Mesodermal cell (in vitro differentiated cells): Measurements from ENCODE around the gene TNFAIP6.
A peak's percentile ranks its signal among the peaks of the same experiment; 100 is the strongest.

ENCODE experiments used
- H3K27ac ChIP-seq: 2 replicates; pipeline ENCODE4 v1.7.0; 2013; ENCODE audit warnings: mild to moderate bottlenecking, low read depth, low read length, moderate library complexity; ENCODE audit not compliant: severe bottlenecking
- H3K36me3 ChIP-seq: 2 replicates; pipeline ENCODE4 v1.7.1; 2013; ENCODE audit warnings: mild to moderate bottlenecking, low read length, moderate library complexity; ENCODE audit not compliant: control insufficient read depth, insufficient read depth
- H3K4me1 ChIP-seq: one replicate; pipeline ENCODE4 v1.7.1; 2013; ENCODE audit warnings: mild to moderate bottlenecking, low read length; ENCODE audit not compliant: insufficient read depth, control insufficient read depth, poor library complexity, severe bottlenecking
- H3K4me3 ChIP-seq: 2 replicates; pipeline ENCODE4 v1.7.0; 2013; ENCODE audit warnings: low read length, control low read depth, mild to moderate bottlenecking; ENCODE audit not compliant: insufficient read depth, poor library complexity, severe bottlenecking; ENCODE audit errors: extremely low read depth
- H3K9me3 ChIP-seq: 2 replicates; pipeline ENCODE4 v1.7.1; 2013; ENCODE audit warnings: mild to moderate bottlenecking, low read length, moderate library complexity; ENCODE audit not compliant: control insufficient read depth
- WGBS, 2 experiments: methylation state at CpG; one replicate each; pipeline ENCODE4 v1.1.5; 2013; ENCODE audit warnings: missing lambda C conversion rate in 2 of 2; ENCODE audit not compliant: insufficient coverage in 2 of 2; 5-methylcytosine and 5-hydroxymethylcytosine counted together

TNFAIP6 gene

DNA sequence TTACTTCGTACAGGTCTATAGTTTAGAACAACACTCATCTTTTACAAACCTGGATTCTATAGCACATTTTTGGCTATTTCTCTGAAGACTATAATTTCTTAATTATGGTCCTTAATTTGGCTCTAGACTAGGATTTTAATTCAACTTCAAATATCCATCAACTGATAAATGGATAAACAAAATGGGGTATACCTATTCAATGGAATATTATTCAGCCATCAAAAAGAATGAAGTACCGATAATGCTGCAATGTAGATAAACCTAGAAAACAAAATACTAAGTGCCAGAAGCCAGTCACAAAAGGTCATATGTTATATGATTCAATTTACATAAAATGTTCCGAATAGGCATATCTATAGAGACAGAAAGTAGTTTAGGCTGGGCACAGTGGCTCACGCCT lies 37.1 kb downstream of the TNFAIP6 start:
- Histone ChIP-seq H3K36me3 (no peaks in the 10 kb centered on the region), H3K9me3 (no peaks in the 10 kb centered on the region), H3K4me3 (no peak overlapping the region), H3K27ac (no peak overlapping the region), H3K4me1 (no peaks in the 10 kb centered on the region)
- 89 to 90% methylated on average over 1 of the region's 4 CpGs for WGBS, 2 experiments

DNA sequence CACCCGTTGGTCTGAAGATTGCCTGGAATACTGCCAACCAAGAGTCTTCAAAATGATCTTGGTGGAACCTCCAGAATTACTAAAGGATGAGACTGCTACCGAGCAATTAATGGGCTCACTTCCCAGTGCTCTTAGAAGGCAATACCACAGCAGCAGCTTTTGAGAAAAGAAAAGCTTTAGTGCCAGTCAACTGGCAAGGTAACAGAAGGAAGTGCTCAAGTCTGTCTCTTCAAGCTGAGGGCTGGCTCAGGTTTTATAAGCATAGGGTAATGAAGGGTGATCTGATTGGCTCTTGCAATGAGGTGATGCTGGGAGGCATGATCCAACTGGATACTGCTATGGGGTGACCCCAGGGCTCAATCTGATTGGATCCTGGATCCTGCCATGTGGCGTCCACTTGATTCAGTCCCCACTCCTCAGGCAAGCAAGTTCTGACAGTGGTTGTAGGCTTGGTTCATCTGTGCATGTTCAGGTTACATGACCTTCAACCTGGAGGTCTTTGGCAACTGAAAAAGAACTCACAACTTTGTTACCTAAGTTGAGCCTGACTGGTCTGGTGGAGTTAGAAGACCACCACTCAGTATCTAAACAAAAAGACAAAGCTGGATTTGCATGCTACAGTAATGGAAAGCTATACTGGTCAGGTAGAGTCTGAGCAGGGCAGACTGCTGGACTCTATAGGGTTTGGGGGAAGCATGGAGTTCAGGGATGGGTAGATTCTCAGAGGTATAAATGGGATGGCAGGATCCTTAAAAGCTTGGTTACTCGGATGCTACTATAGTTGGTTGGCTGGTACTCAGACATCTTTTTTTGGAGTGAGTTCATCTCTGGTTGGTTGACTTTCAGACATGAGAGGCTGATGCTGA lies 38.4 kb downstream of the TNFAIP6 start:
- Histone ChIP-seq H3K9me3 (no peaks in the 10 kb centered on the region), H3K4me3 (no peak overlapping the region), H3K4me1 (no peaks in the 10 kb centered on the region), H3K36me3 (no peaks in the 10 kb centered on the region), H3K27ac (no peak overlapping the region)
- 94% methylated on average over 4 of the region's 4 CpGs for WGBS, 2 experiments

DNA sequence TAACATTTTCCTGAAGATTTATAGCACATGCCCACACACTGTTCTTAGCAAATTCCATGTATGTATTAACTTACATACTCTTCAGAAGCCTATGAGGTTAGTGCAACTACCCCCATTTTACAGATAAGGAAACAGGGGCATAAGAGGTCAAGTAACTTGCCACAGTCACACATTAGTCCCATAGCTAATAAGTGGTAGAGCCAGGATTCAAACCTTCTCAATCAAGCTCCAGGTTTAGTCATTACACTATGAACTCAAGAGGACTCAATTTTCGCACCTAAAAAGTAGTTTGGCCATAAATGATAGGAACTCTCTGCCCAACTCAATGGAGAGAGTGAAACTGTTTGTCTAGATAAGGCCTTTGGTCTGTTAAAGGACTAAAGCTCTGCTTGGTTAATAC lies 42.6 kb downstream of the TNFAIP6 start:
- WGBS, 2 experiments: no CpG with 5 or more reads among the region's 1 CpG
- Histone ChIP-seq H3K4me1 (no peaks in the 10 kb centered on the region), H3K4me3 (no peak overlapping the region), H3K36me3 (no peaks in the 10 kb centered on the region), H3K9me3 (no peaks in the 10 kb centered on the region), H3K27ac (no peak overlapping the region)

DNA sequence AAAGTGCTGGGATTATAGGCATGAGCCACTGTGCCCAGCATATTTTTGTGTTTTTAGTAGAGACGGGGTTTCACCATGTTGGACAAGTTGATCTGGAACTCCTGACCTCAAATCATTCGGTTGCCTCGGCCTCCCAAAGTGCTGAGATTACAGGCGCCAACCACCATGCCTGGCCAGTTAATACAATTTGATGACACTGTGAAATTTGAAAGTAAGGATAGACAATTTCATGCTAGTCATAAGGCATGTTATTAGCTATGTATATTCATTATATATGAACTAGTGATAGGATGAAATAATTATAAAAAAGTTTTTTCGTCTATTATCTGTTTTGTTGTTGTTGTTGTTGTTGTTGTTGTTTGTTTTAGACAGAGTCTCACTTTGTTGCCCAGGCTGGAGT lies 43.8 kb downstream of the TNFAIP6 start:
- H3K36me3 ChIP-seq: no peaks in the 10 kb centered on the region
- no peak overlapping the region for H3K4me3 ChIP-seq
- no peak overlapping the region for H3K27ac ChIP-seq
- no peaks in the 10 kb centered on the region for H3K9me3 ChIP-seq
- 94 to 100% methylated on average over 2 to 3 of the region's 5 CpGs for WGBS, 2 experiments
- H3K4me1 ChIP-seq: no peaks in the 10 kb centered on the region

DNA sequence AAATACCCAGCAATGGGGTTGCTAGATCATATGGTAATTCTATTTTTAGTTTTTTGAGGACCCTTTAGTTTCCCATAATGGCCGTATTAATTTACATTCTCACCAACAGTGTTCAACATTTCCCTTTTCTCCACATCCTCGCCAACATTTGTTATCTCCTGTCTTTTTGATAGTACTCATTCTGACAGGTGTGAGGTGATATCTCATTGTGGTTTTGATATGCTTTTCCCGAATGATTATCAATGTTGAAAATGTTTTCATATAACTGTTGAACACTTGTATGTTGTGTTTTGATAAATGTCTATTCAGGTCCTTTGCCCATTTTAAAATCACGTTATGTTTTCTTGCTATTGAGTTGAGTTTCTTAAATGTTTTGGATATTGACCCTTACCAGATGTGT lies 46.5 kb downstream of the TNFAIP6 start:
- Histone ChIP-seq H3K27ac (no peak overlapping the region), H3K4me3 (no peak overlapping the region), H3K9me3 (no peaks in the 10 kb centered on the region), H3K4me1 (no peaks in the 10 kb centered on the region), H3K36me3 (no peaks in the 10 kb centered on the region)
- WGBS, 2 experiments: 100% methylated on average over 1 of the region's 4 CpGs; no CpG with 5 or more reads in 1 of the 2 experiments

DNA sequence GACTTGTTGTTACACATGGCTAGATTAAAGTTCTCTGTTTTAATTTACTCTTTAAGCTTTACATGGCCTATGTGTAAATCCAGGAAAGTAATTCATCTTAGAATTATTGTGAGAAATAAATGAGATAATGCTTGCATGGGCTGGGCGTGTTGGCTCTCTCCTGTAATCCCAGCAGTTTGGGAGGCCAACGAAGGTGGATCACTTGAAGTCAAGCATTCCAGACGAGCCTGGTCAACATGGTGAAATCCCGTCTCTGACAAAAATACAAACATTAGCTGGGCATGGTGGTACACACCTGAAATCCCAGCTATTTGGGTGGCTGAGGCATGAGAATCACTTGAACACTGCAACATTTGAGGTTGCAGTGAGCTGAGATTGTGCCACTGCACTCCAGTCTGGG lies 48.0 kb downstream of the TNFAIP6 start:
- Histone ChIP-seq H3K27ac (no peak overlapping the region), H3K4me1 (no peaks in the 10 kb centered on the region), H3K9me3 (no peaks in the 10 kb centered on the region), H3K4me3 (no peak overlapping the region), H3K36me3 (no peaks in the 10 kb centered on the region)
- WGBS, 2 experiments: 81 to 94% methylated on average over 4 of the region's 4 CpGs

DNA sequence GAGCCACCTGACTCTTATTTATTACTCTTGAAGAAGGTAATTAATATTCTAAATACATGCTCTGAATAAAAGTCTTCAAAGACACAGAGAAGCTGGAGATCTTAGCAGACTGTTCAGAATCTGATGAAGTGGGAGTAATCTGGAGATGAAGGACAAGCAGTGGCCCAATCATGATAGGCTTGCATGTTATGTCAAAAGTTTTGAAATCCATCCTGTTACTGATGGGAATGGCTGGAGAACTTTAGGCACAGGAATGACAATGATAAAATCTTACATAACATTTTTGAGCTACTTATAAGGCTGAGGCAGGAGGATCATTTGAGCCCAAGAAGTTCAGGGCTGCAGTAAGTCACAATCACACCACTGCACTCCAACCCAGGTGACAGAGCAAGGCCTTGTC lies 49.9 kb downstream of the TNFAIP6 start:
- H3K9me3 ChIP-seq: no peaks in the 10 kb centered on the region
- no peak overlapping the region for H3K4me3 ChIP-seq
- H3K36me3 ChIP-seq: peaks cover 9% of the 10 kb centered on the region
- H3K27ac ChIP-seq: no peak overlapping the region
- no peaks in the 10 kb centered on the region for H3K4me1 ChIP-seq

DNA sequence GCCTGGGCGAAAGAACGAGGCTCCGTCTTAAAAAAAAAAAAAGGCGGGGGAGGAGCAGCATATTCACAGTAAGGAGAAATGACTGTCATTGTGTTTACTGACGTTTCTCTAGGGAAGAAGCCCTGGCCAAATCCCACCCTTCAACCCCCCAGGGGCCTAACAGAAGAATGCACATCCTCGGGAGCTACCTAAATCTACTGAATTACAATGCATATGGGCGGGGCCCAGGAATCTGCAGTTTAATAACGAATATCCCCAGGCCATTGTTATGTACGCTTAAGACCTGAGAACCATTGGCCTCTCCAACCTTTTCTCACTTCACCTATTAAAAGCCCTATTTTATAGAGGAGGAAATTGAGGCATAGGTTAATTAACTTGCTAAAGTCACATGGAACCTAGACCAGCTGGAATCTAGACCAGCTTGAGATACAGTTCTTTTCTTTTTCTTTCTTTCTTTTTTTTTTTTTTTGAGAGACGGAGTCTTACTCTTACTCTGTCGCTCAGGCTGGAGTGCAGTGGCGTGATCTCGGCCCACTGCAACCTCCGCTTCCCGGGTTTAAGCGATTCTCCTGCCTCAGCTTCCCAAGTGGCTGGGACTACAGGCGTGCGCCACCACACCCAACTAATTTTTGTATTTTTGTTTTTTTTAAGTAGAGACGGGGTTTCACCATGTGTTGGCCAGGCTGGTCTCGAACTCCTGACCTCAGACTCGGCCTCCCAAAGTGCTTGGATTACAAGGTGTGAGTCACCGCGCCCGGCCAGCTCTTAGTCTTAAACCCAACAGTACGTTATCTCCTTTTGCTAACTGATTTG lies 51.6 kb downstream of the TNFAIP6 start:
- Histone ChIP-seq H3K4me1 (no peaks in the 10 kb centered on the region), H3K4me3 (peak overlapping the region; percentile 99), H3K9me3 (no peaks in the 10 kb centered on the region), H3K36me3 (peaks cover 26% of the 10 kb centered on the region), H3K27ac (no peak overlapping the region)
- WGBS, 2 experiments: 82 to 87% methylated on average over 10 to 20 of the region's 25 CpGs

DNA sequence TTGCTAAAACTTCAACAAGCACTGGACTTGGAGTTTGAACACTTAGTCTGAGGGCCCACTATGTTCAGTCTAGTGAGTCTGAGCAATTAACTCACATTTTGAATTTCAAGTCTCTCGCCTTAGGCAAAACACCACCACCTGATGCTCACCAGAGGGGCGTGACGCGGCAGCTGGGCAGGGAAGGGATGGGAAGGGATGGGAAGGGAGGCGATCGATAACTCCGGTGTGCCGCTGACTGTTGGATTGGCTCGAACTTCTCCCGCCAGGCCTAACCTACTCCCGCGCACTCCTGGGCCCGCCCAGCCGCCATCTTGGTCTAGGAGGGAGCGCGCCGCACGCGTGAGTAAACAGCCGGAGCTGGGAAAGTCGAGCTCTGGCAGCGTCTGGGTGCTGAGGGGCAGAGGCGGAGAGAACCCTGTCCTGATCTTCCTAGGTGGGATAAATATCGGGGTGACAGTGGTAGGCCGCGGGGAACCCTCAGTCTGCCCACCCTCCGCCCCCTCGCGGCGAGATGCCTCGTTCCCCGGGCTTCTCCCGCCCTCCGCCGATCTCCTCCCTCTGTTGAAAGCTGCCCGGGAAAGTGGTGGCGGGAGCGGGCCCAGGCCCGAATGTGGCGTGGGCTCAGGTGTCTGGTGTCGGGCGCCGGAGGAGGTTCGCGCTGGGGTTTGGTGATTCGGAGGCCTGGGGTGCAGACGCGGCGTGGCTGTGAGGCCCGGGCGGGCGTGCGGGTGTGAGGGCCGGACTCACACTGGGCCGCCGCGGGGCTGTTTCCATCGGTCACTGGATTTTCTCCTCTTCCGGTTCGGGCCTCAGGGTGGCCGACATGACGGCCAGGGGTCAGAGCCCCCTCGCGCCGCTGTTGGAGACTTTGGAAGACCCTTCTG lies 52.5 kb downstream of the TNFAIP6 start, which contains the start of gene RIF1:
RIF1 (plus strand) TSS at position 302 of the 884 bp plus-strand sequence; CDS start at position 824, 522 bp downstream.
- Histone ChIP-seq H3K9me3 (no peaks in the 10 kb centered on the region), H3K36me3 (peaks cover 34% of the 10 kb centered on the region), H3K27ac (peak within 1 kb of the TSS; percentile 94), H3K4me1 (no peaks in the 10 kb centered on the region), H3K4me3 (peak within 1 kb of the TSS; percentile 99)
- 0 to 1% methylated on average over 48 to 53 of the region's 65 CpGs for WGBS, 2 experiments

DNA sequence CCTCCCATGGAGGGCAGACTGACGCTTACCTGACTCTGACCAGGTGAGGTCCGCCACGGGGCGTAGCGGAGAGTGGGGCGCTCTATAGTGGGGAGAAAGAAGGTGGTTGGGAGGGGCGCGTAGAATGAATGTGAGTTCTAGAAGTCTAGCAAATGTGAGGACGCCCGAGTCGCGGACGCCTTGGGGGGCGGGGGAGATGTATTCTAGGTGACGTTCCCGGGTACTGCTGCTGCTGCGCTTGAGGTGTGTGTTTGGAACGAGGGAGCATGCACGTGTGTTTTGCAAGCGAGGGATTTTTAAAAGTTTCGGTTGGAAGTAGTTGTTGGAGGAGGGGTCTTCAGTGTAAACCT lies 53.1 kb downstream of the TNFAIP6 start:
- H3K36me3 ChIP-seq: peaks cover 40% of the 10 kb centered on the region
- no peaks in the 10 kb centered on the region for H3K4me1 ChIP-seq
- peak overlapping the region; percentile 94 for H3K27ac ChIP-seq
- 0 to 2% methylated on average over 17 to 19 of the region's 21 CpGs for WGBS, 2 experiments
- no peaks in the 10 kb centered on the region for H3K9me3 ChIP-seq
- H3K4me3 ChIP-seq: peak overlapping the region; percentile 99
